ENCODE results near the gene TNRC6B.

Gene TNRC6B

GRCh38 chr22:40176921-40177737, 596 bp upstream of the TNRC6B start (continued):
- no peak for TF ChIP-seq ZNF529 (tag by site-specific recombination; IDR thresholded peaks at IDR 0.05; ENCODE audit: insufficient replicate concordance)
- no peak for TF ChIP-seq ZNF140 (tag by site-specific recombination; IDR thresholded peaks at IDR 0.05)
- TF ChIP-seq ZNF501 (tag by site-specific recombination; IDR thresholded peaks at IDR 0.05), result no peak
- TF ChIP-seq ZNF19 (tag by site-specific recombination; IDR thresholded peaks at IDR 0.05; ENCODE audit: low read depth), result no peak
- no peak for TF ChIP-seq YY1 (tag by site-specific recombination; IDR thresholded peaks at IDR 0.05)
- no peak for TF ChIP-seq HOXC10 (CRISPR knock-in tag; IDR thresholded peaks at IDR 0.05)
- no peak for TF ChIP-seq ZBTB6 (tag by site-specific recombination; IDR thresholded peaks at IDR 0.05)
- no peak for TF ChIP-seq GLI2 (tag by site-specific recombination; IDR thresholded peaks at IDR 0.05; ENCODE audit: borderline replicate concordance, low read depth)
- no peak for TF ChIP-seq REST (tag by site-specific recombination; IDR thresholded peaks at IDR 0.05)
- TF ChIP-seq ZSCAN5A (tag by site-specific recombination; IDR thresholded peaks at IDR 0.05), result no peak
- no peak for TF ChIP-seq ZNF341 (tag by site-specific recombination; IDR thresholded peaks at IDR 0.05; ENCODE audit: low read depth)
- TF ChIP-seq ZBTB20 (tag by site-specific recombination; IDR thresholded peaks at IDR 0.05), result no peak
- no peak for TF ChIP-seq ZNF266 (tag by site-specific recombination; IDR thresholded peaks at IDR 0.05; ENCODE audit: low read depth)
- TF ChIP-seq ZNF843 (tag by site-specific recombination; IDR thresholded peaks at IDR 0.05), result no peak
- no peak for TF ChIP-seq CTCF (tag by site-specific recombination; IDR thresholded peaks at IDR 0.05)
- TF ChIP-seq ZNF404 (tag by site-specific recombination; IDR thresholded peaks at IDR 0.05), result no peak
- TF ChIP-seq ELK4 (IDR thresholded peaks at IDR 0.05; ENCODE audit: borderline replicate concordance, low read depth, low read length), result no peak
